Erythroblast (primary cell): ENCODE results near the gene CYTIP.

Experiments
- GATA1 ChIP-seq: IDR thresholded peaks from 2 replicates; pipeline ENCODE4 v1.6.1; 2011; ENCODE audit warnings: low read depth, mild to moderate bottlenecking, control low read depth, low read length, moderate library complexity
- POLR2A ChIP-seq: IDR thresholded peaks from 2 replicates; pipeline ENCODE4 v1.6.1; 2011; ENCODE audit warnings: mild to moderate bottlenecking, low read length

- no peak for TF ChIP-seq POLR2A
- TF ChIP-seq GATA1, result no peak
These were observed 26.4 kb upstream of the CYTIP start for GRCh38 chr2:157470321-157470720.
